Epithelial cell of esophagus (primary cell): ENCODE results near the gene CCDC33.

Source experiments
- DNase-seq: peaks from one replicate; pipeline ENCODE4 v3.0.0; 2010; ENCODE audit warnings: low read depth
- H3K4me3 ChIP-seq: 2 replicates; pipeline ENCODE4 v1.5.1; 2011; ENCODE audit warnings: mild to moderate bottlenecking, low read length, control low read depth
- CTCF ChIP-seq: IDR thresholded peaks from 2 replicates; pipeline ENCODE4 v1.5.1; 2011; ENCODE audit warnings: low read depth, mild to moderate bottlenecking, low read length, control low read depth, inconsistent platforms; ENCODE audit not compliant: insufficient read depth; ENCODE audit errors: missing control alignments

The CCDC33 gene

DNA sequence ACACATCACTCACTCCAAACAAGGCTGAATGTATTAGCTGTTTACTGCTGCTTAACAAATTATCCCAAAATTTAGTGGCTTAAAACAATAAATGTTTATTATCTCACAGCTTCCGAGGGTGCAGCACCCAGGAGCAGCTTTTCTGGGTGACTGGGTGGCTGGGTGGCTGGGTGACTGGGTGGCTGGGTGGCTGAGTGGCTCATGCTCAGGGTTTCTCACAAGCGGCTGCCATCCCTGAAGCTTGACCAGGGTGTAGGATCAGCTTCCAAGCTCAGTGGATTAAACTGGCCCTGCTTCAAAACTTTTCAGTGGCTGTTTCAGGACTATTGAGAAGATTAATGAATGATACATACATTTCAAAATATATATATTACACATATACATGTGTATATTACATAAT is 133.6 kb downstream of the CCDC33 start:
- no peak overlapping the region for H3K4me3 ChIP-seq
- no peak for TF ChIP-seq CTCF
- DNase-seq, result no peak

DNA sequence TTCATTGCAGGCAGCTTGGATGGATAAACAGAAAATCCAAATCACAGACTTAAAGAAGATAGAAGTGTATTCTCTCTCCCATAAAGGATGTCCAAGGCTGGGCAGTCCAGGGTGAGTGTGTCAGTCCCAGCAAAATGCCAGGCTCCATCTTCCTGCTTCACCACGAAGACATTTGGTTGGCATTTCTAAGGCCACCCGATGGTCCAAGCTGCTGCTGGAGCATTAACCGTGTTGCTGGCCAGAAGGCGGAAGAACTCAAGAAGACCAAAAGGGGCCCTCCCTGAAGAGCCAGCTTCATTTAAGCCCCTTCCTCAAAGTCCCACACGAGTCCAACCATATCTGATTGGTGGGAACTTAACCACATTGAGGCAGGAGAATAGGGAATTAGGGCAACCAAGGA is 134.3 kb downstream of the CCDC33 start:
- TF ChIP-seq CTCF, result no peak
- no peak overlapping the region for H3K4me3 ChIP-seq

GRCh38 chr15:74373056-74373650 is 137.0 kb downstream of the CCDC33 start:
- DNase-seq, result no peak
- TF ChIP-seq CTCF, result no peak
- H3K4me3 ChIP-seq, result no peak overlapping the region

More for the DNA sequence above, 134.3 kb downstream of the CCDC33 start:
- no peak for DNase-seq

- DNase-seq, result peak; percentile 96
- H3K4me3 ChIP-seq, result peak overlapping the region; percentile 68
- peak; percentile 82 for TF ChIP-seq CTCF
Measured at GRCh38 chr15:74373731-74374647, 137.9 kb downstream of the CCDC33 start.

DNA sequence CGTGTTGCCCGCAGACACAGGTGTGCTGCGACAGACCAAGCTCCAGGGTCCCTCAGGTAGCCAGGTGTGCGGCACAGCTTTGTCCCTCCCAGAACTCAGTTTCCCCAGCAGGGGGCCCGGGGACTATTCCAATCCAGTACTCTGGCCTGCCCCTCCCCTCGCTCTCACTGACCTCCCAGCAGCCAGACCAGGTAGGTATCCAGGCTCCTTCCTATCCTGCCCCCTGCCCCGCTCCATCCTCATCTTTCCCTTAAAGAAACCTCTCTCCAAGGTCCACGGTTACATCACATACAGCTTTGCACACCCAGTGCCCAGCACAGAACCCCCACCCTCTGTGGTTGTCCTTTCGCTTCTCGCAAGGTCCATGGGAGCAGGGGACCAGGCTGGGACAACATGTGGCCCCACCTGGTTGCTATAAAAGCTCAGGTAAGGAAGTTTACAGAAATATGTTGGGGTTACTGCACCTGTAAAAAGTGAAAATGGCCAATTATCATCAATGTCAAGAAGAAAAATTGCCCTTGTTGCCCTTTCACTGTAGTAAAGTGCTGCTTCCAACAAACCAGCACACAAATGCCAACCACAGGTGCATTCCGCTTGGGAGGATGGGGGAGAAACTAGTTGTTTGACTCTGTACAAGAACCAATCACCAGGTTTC is 138.6 kb downstream of the CCDC33 start:
- peak overlapping the region; percentile 27 for H3K4me3 ChIP-seq
- TF ChIP-seq CTCF, result peak; percentile 6
- no peak for DNase-seq

GRCh38 chr15:74375303-74375693 is 139.2 kb downstream of the CCDC33 start:
- H3K4me3 ChIP-seq, result no peak overlapping the region
- peak; percentile 95 for TF ChIP-seq CTCF
- DNase-seq, result peak; percentile 87
